CD4-positive, alpha-beta T cell treated with Interleukin-15 for 1 hour (primary cell): Measurements from ENCODE around the gene MSI1.

Experiments
- DNase-seq: peaks from one replicate; pipeline ENCODE4 v3.0.0-alpha.2; 2020

The MSI1 gene

DNA sequence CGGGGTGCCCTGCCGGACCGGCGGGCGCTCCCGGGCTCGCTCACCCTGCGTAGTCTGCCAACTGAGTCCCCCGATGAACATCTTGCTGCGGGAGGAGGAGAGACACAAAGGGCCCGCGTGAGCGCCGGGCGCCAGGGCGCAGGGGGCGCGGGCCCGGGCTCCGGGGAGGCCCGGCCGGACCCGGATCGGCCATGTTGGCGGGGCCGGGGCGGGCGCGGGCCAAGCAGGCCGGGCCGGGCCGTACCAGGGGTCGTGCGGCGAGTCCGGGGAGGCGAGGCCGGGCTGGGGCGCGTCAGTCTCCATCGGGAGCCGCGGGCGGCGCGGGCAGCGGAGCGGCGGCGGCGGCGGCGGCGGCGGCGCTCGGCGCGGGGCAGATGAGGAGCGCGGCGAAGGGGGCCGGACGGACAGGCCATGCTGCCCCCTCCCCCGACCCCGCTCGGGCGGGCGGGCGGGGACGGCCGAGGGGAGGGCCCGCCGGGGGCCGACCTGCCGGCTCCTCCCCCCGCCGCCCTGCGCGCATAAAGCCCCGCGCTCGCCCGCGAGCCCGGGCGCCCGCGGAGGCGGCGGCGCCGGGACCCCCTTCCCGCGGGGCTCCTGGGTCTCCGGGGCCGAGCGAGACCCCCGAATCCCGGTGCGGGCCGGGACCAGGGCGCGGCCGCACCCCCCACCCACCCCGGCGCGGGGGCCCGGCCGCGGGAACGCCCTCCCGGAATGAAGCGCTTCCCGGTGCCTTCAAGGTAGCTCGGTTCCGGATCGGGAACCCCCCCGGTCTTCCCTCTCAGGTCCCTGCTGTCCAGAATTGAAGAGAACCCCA, at the start of gene MSI1:
Gene MSI1, minus strand, starts transcription at position 376 of the 814 bp plus-strand sequence. Its CDS starts 73 bp downstream, at position 303.
- no peak for DNase-seq

DNA sequence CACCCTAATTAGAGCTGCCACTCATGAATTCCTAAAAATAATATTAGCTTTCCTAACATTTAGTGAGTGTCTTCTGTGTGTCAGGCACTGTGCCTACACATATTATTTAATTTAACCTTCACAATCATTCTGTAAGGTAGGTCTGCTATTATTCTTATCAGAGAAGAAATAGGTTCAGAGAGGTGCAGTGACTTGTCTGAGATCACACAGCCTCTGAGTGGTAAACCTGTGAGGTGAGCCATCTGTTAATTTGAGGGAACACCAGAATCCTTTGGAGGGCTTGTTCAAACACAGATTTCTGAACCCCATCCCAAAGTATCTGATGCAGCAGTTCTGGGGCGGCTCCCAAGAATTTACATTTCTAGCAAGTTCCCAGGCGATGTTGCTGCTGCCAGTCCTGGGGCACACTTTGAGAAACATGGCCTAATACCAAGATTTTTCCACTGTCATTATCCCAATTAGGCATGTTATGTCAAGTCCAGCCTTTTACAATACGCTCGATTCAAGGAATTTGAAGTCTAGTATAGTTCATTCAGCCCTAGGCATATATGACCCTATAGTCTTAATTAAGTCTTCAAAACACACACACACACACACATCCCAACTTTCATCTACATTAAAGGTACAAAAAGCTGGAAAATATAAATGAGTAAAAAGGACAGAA, 49.1 kb upstream of the MSI1 start:
- DNase-seq = no peak

DNA sequence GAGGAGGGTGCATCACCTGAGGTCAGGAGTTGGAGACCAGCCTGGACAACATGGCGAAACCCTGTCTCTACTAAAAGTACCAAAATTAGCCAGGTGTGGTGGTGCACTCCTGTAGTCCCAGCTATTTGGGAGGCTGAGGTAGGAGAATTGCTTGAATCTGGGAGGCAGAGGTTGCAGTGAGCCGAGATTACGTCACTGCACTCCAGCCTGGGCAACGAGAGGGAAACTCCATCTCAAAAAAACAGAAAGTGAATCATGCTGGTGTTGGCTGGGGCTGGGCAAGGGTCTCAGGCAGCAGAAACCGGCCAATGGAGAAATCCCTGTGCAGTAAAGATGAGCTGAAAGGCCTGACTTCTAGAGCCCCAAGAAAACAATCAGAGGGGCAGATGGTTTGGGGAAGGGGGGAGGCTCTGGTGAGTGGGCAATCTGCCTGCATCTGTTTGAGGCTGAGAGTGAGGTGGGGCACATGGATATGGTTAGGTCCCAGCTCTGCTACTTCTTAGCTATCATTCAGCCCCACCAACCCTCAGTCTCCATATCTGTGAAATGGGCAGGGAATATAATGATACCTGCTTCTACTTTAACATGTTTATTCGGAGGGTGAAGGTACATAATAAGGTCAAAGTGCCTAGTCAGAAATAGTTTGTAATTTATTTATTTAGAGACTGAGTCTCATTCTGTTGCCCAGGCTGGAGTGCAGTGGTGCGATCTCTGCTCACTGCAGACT, 47.7 kb upstream of the MSI1 start:
- DNase-seq = no peak

DNA sequence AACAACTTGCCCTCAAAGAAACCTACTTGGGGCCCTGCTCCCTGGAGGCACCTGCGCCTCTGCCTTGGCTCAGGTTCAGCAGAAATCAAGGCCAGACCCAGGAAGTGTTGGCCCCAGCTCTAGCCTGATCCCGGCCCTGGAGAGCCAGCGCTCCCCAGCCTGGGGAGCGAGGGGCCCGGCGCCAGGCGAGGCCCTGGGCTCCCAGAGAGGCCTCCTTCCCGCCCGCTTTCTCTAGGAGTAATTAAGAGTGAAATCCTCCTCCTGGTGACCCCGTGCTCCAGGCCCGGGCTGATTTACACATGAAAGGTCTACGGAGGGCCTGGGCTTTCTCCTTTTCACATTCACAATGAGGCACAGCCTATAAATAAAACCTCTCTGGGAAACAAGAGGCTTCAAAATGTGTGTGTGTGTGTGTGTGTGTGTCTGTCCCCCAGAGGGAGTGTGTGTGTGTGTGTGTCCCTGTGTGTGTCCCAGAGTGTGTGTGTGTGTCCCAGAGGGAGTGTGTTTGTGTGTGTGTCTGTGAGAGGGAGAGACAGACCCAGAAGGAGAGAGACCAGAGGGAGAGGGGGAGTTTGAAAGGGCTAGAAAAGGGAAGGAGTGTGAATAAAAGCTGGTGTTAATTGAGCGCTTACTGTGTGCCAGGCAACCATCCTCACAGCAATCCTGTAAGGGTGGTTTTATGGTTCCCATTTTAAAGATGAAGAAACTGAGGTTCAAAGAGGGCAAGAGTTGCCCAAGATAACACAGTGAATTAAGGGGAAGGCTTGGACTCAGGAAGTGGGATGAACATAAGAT, 45.1 kb upstream of the MSI1 start:
- no peak for DNase-seq

DNA sequence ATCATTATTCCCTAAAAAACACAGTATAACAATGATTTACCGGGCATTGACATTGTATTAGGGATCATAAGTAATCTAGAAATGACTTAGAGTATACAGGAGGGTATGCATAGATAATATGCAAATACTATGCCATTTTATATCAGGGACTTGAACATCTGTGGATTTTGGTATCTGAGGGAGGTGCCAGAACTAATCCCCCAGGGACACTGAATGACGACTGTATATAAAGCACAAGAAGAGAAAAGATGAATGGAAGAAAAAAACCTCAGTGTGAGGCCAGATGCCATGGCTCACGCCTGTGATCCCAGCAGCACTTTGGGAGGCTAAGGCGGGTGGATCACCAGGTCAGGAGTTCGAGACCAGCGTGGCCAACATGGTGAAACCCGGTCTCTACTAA, 43.5 kb upstream of the MSI1 start:
- DNase-seq = no peak

DNA sequence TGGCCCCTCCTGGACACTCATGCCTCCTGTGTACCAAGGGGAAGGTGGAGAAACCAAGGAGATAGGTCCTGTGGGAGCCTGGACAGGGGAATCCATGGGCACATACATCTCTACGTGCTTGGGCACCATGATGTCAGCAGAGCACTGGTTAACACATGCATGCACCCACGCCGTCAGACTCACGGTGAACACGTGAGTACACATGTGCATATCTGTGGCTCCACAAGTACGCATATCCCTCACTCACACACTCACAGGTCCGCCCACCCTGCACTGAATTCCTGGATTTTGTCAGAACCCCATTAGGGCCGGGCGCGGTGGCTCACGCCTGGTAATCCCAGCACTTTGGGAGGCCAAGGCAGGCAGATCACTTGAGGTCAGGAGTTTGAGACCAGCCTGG, 39.8 kb upstream of the MSI1 start:
- no peak for DNase-seq

DNA sequence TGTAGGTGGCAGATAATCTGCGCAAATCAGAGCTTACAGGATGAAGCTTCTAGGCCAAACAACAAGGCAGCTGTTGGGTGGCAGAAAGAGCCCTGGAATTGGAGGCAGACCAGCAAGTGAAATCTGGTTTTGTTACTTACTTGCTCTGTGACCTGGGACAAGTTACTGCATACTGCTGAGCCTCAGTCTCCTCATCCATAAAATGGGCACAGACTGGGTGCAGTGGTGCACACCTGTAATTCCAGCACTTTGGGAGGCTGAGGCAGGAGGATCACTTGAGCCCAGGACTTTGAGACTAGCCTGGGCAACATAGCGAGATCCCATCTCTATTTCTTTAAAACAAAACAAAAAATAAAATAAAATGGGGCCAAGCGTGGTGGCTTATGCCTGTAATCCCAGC, 37.6 kb upstream of the MSI1 start:
- DNase-seq = no peak

DNA sequence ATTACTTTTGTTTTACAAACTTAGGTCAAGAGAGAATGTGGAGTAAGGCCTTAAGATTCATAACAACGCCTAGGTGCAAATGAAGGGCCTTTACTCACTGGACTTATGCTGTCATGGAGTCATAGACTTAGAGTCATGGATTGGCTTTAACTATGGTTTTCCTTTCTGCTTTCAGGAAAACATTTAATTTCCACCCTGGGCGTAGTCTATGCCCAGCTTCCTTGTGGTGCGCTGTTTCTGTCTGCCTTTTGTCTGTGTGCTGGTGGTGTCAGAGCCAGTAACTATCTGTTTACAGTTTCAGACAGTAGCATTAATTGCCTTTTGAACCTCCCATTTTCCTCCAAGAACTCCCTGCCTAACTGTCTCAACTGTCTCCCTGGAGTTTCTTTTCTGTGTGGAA, 37.1 kb upstream of the MSI1 start:
- no peak for DNase-seq

DNA sequence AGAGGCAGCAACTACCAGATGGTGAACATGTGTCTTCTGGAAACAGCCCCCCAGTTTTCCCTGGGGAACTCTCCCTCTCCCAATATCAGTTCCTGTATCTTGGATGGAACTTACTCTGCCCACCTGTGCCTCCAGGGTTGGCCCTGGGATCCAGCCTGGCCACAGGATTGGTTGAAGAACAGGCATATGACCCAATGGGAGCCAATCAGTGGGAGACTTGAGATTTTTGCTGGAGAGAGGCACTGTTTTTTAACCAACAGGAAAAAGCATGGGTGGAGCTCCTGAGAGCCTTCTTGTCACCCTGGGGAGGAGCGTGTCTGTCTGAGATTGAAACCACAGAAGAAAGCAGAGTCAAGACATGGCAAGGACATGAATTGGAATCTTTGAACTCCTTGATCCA, 35.3 kb upstream of the MSI1 start:
- no peak for DNase-seq

DNA sequence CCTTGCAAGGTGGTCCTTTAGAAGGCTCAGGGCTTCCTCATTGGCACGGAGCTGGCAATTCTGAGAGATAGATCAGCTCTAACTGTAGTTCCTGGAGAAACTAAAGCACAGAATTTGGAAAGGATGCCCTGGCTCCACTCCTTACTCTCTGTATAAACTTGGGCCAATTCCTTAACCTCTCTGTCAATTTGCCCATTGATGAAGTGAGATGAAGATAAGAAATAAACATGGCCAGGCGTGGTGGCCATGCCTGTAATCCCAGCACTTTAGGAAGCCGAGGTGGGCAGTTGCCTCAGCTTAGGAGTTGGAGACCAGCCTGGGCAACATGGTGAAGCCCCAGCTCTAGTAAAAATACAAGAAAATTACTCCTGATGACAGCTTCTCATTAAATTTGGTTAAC, 34.9 kb upstream of the MSI1 start:
- no peak for DNase-seq

DNA sequence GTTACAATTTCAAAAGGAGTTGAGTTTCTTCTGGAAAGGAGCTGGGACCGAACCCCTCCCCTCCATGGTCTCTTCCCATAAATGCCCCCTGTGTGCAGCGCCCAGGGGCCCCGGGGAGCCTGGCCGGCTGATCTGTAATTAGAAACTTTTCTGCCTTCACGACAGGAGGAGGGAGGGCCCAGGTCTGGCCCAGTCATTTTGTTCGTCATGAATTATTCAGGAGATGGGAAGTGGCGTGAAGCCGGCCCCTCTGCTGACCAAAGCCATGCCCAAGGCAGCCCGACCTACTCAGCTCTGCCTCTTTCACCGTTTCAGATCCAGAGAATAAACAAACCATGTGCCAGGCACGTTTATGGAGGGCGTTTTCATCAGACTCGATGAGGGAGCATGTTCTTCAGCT, 33.3 kb upstream of the MSI1 start:
- no peak for DNase-seq

DNA sequence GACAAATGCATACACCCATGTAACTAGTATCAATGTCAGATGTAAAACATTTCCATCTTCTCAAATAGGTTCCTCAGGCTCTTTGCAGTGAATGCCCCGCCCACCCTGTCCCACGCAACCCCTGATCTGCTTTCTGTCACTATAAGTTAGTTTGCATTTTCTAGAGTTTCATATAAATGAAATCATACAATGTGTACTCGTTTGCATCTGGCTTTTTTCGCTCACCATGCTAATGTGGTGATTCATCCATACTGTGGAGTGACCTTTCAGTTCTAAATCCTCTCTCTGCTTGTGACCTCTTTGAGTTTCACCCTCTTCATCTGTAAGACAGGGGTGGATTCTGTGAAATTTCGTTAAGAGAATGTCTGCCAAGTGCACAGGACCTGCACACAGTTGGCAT, 30.6 kb upstream of the MSI1 start:
- DNase-seq = no peak

DNA sequence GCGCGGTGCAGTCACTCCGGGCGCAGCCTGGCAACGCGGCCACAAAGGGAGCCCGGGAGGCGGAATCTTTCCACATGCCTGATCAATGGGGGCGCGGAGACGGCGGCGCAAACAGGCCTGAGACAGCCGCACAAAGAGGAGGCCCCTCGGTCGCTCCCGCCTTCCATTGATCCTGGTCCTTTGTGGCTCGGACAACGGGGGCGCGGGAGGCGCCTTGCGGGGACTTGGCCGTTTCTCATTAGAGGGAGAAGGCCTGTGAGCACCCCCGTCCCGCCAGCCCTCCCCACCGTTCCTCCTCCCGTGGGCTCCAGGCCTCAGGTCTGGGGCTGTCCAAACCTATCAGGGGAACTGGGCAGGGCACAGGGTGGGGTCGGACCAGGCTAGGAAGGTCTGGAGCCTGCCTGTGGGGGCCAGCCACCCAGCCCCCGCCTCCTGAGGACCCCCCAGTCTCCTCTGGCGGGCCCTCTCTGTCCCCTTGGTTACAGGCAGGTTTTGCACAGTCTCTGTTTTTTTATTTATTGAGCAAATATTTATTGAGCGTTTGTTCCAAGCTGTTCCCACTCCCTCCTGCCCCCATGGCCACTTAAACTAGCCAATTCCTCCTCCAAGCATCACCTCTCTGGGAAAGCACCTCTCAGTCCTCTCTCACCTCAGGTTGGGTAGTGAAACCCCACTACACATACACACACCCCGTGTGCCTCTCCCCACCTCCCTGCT, 29.0 kb upstream of the MSI1 start:
- DNase-seq = no peak

DNA sequence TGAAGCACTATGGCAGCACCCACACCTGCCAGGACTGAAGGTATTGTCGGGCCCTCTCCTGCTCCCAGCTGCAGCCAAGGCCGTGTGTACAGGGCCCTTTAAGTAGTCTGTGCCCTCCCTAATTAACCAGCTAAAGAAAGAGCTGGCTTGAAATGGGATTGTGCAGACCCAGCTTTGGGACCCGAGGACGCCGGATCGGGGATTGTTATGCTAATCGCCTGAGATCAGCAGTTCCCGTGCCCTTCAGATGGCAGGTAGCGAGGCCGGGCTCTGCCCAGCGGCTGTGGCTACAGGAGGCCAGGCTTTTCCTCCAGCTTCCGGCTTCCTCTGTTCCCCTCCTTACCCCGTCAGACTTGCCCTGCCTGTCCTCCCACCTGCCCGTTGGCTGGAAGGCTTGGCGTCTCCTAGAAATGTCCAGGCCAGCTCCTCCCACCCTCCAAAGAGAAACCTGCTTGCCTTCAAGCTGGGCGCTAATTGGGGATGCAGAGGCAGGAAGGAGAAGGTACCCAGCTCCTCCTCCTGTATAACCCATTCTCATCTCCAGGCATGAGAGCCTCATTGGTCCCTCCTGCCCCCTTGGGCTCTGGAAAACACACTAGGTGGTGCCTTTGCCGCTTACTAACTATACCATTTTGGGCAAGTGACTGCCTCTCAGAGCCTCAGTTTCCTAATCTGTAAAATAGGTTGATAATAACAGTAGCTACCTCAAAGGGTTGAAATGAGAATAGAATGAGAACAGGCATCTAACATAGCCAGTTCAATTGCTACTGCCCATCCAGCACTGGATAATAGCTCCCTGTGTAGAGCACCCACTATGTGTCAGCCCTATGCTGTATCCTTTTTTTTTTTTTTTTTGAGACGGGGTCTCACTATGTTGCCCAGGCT, 25.8 kb upstream of the MSI1 start:
- no peak for DNase-seq

DNA sequence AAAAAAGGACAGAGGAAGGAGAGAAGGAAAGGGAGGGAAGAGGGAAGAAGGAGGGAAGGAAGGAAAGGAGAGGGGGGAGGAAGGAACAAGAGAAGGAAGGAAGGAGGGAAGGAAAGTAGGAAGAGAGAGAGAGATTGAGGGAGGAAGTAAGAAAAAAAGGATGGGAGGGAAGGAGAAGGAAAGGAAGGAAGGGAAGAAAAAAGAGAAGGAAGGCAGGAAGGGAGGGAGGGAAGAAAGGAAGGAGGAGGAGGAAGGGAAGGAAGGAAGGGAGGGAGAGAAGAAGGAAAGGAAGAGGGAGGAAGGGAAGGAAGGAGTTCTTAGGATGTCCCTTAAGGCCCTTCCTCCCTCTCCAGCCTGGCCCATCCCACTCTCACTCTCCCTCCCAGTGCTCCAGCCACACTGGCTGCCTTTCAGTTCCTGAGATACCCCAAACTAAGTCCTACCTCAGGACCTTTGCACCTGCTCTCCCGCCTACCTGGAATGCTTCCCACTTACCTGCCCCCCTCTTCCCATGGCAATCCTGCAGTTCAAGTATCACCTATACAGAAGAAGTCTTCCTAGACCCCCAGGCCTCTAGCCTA, 21.7 kb upstream of the MSI1 start:
- DNase-seq = no peak

DNA sequence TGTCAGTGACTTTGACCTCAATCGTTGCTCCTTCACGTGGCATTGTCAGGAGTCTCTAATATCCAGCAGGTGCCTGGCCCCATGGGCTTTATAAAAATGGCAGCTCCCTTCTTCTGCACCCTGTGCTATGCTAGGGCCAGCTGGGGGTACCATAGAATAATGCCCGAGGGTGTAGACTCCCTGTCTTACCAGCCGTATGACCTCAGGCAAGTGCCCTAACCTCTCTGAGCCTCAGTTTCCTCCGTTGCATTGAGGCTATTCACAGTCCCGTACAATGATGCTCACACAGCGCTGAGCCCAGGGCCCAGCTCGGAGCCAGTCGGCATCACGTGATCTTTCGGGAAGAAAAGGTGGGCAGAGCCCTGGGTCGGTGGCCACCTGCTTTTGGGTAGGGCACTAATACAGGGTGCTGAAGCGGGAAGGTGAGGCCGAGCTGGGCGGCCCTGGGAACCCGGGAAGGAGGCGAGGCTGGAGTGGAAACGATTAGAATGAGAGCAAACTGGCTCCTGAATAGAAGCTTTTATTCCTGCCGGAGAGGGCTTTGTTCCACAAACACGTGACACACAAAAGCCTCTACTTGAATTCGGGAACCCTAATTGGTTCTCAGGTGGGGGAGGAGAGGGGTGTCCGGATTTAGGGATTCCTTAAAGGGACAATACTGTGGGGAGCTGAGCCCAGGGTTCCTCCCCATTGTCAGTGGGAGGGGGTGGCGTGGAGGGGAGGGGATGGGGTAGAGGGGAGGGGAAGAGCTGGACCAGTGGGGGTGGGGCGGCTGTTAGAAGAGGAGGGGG, 19.9 kb upstream of the MSI1 start:
- no peak for DNase-seq

DNA sequence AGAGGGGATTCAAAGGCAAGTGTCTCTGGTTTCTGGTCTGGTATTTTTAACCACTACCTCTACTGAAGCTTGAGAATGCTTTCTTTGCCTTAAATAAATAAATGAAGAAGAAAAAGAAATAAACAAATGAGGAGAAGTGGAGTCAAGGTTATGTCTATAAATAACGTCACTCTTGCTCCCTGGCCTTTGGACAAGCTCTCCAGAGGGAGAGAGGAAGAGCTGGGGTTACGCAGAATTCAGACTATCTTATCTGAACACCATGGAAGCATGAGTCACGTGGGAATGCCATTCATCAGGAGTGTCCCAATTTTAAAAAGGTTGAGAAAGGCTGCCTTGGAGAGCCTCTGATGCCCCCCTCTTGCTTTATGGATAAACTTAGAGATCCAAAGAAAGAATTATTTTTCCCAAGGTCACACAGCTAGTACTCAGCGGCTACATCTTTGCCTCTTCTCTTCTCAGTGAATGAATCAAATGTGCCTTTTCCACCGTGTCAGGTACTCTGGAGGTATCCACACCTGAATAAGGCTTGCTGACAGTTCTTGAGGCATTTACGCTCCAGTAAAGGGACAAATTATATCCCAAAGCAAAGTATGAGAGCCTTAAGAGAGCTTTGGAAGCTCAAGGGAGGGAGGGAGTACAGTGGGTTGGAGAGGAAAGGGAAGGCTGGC, 12.9 kb upstream of the MSI1 start:
- DNase-seq = no peak

DNA sequence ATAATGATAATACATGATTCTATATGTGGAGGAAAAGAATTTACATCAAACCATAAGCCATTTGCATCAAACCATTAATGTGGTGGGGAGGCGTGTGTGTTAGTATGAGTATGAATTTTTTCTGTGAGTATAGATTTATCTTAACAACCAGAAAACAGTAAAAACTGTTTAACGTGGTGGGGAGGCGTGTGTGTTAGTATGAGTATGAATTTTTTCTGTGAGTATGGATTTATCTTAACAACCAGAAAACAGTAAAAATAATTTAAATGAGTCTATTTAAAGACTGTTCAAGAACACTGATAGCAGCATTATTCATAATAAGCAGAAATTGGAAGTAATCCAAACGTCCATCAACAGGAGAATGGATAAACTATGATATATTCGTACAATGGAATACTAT, 9.1 kb upstream of the MSI1 start:
- DNase-seq = no peak

DNA sequence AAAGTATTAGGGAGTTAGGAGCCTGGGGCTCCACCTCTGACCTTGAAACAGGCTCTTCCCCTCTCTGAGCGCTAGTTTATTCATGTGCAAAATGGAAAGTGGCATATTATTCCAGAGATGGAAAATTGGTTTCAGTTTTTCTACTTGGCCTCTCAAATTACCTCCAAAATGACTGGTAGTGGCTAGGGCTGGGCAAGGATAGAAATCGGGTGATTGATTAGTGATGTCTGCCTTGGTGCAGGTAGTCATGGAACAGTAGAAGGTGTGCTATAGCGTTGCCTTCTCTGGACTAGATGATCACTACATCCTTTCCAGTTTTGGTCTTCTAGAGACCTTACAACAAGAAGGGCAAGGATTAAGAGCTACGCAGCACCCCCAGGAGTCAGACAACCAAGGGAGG, 8.6 kb upstream of the MSI1 start:
- no peak for DNase-seq
